Activated naive CD4-positive, alpha-beta T cell treated with Interleukin-2 at 50 U/mL for 16 hours (primary cell): Measurements from ENCODE around the gene SCAMP2.

Experiments
- DNase-seq: peaks from one replicate; pipeline ENCODE4 v3.0.0-alpha.2; 2020

SCAMP2 gene

GRCh38 chr15:74857671-74858368, 15.3 kb downstream of the SCAMP2 start:
- DNase-seq = no peak

GRCh38 chr15:74857082-74857655, 16.0 kb downstream of the SCAMP2 start:
- DNase-seq = no peak

- DNase-seq = no peak
Observed at GRCh38 chr15:74856537-74856936, 16.6 kb downstream of the SCAMP2 start.

GRCh38 chr15:74855857-74856256, 17.3 kb downstream of the SCAMP2 start:
- DNase-seq = no peak

- DNase-seq = no peak
Observed at GRCh38 chr15:74854453-74855022, 18.6 kb downstream of the SCAMP2 start.

GRCh38 chr15:74851960-74852359, 21.2 kb downstream of the SCAMP2 start:
- DNase-seq = no peak

GRCh38 chr15:74850393-74850792, 22.8 kb downstream of the SCAMP2 start:
- DNase-seq = no peak

GRCh38 chr15:74847432-74847831, 25.7 kb downstream of the SCAMP2 start:
- DNase-seq = no peak

GRCh38 chr15:74845581-74845980, 27.6 kb downstream of the SCAMP2 start:
- no peak for DNase-seq

GRCh38 chr15:74845208-74845568, 28.0 kb downstream of the SCAMP2 start:
- DNase-seq = peak; percentile 63

GRCh38 chr15:74844319-74845207, 28.6 kb downstream of the SCAMP2 start:
- DNase-seq = no peak

- no peak for DNase-seq
Observed at GRCh38 chr15:74843891-74844299, 29.3 kb downstream of the SCAMP2 start.

- DNase-seq = no peak
Observed at GRCh38 chr15:74843445-74843828, 29.7 kb downstream of the SCAMP2 start.

- peak; percentile 92 for DNase-seq
Observed at GRCh38 chr15:74842581-74843444, 30.4 kb downstream of the SCAMP2 start, which contains the start of gene ULK3. ULK3 (minus strand) TSS chr15:74843156; CDS start chr15:74843105, 51 bp downstream.

- DNase-seq = no peak
Observed at GRCh38 chr15:74841891-74842373, 31.2 kb downstream of the SCAMP2 start.

- no peak for DNase-seq
Observed at GRCh38 chr15:74840851-74841775, 32.1 kb downstream of the SCAMP2 start.

- DNase-seq = no peak
Observed at GRCh38 chr15:74839526-74840395, 33.4 kb downstream of the SCAMP2 start.

GRCh38 chr15:74838746-74839525, 34.2 kb downstream of the SCAMP2 start:
- DNase-seq = no peak

GRCh38 chr15:74838137-74838516, 35.0 kb downstream of the SCAMP2 start:
- DNase-seq = no peak
